Measurements from ENCODE around the gene RERE.
A peak's percentile ranks its signal among the peaks of the same experiment; 100 is the strongest.
"Not testable (repeated sequence)": the region's sequence is repeated elsewhere in the genome, so short reads cannot be mapped to it uniquely, and the experiment has no call there.

Gene RERE

GRCh38 chr1:8841395-8841794 lies 24.0 kb upstream of the RERE start:
- no peak for DNase-seq (ENCODE audit: low spot score)

GRCh38 chr1:8839990-8840389 lies 22.6 kb upstream of the RERE start:
- DNase-seq (ENCODE audit: low spot score) = no peak

- no peak for DNase-seq (ENCODE audit: low spot score)
Measured at GRCh38 chr1:8835941-8836643, 18.7 kb upstream of the RERE start.

- no peak for DNase-seq (ENCODE audit: low spot score)
Measured at GRCh38 chr1:8831340-8831739, 13.9 kb upstream of the RERE start.

- not testable (repeated sequence) for DNase-seq (ENCODE audit: low spot score)
Measured at GRCh38 chr1:8830732-8831131, 13.3 kb upstream of the RERE start.

GRCh38 chr1:8825985-8826481 lies 8.6 kb upstream of the RERE start:
- DNase-seq (ENCODE audit: low spot score) = no peak

GRCh38 chr1:8823295-8823664 lies 5.8 kb upstream of the RERE start:
- DNase-seq (ENCODE audit: low spot score) = no peak

GRCh38 chr1:8822373-8823294 lies 5.2 kb upstream of the RERE start:
- no peak for DNase-seq (ENCODE audit: low spot score)

GRCh38 chr1:8821084-8821483 lies 3.6 kb upstream of the RERE start:
- no peak for DNase-seq (ENCODE audit: low spot score)

GRCh38 chr1:8818789-8819188 lies 1.3 kb upstream of the RERE start:
- DNase-seq (ENCODE audit: low spot score) = not testable (repeated sequence)

GRCh38 chr1:8818325-8818775 lies 910 bp upstream of the RERE start:
- peak; percentile 20 for DNase-seq (ENCODE audit: low spot score)

GRCh38 chr1:8816831-8817411 lies 519 bp downstream of the RERE start:
- peak; percentile 42 for DNase-seq (ENCODE audit: low spot score)

- DNase-seq (ENCODE audit: low spot score) = no peak
Measured at GRCh38 chr1:8816264-8816663, 1.2 kb downstream of the RERE start.

- DNase-seq (ENCODE audit: low spot score) = no peak
Measured at GRCh38 chr1:8815582-8816151, 1.8 kb downstream of the RERE start.

- no peak for DNase-seq (ENCODE audit: low spot score)
Measured at GRCh38 chr1:8814865-8815264, 2.6 kb downstream of the RERE start.

GRCh38 chr1:8813991-8814390 lies 3.4 kb downstream of the RERE start:
- DNase-seq (ENCODE audit: low spot score) = no peak

GRCh38 chr1:8813016-8813763 lies 4.2 kb downstream of the RERE start:
- no peak for DNase-seq (ENCODE audit: low spot score)

GRCh38 chr1:8812081-8812480 lies 5.4 kb downstream of the RERE start:
- DNase-seq (ENCODE audit: low spot score) = no peak

GRCh38 chr1:8810987-8811386 lies 6.5 kb downstream of the RERE start:
- no peak for DNase-seq (ENCODE audit: low spot score)

GRCh38 chr1:8809342-8809736 lies 8.1 kb downstream of the RERE start:
- no peak for DNase-seq (ENCODE audit: low spot score)

GRCh38 chr1:8807004-8807403 lies 10.4 kb downstream of the RERE start:
- no peak for DNase-seq (ENCODE audit: low spot score)

- DNase-seq (ENCODE audit: low spot score) = no peak
Measured at GRCh38 chr1:8800416-8800815, 17.0 kb downstream of the RERE start.

All from germinal center (tissue), 1 donor.